SK-N-SH (cell line): ENCODE results near the gene XPR1. TPM values are rescaled to one million over a fixed set of nuclear protein-coding genes. Genes with fewer than 3 reads are reported as not detected.

Experiments
- CTCF ChIA-PET: fragments of 300-600, 350-600 bp; formaldehyde crosslinking; extraction: SDS; loops from one replicate; lab custom pipeline; 2021; lab: Yijun Ruan, JAX
- POLR2A ChIA-PET: fragments of 350-600 bp; sonication (Branson Sonifier 250); formaldehyde crosslinking; extraction: SDS; loops from one replicate; lab custom pipeline; 2020; ENCODE audit warnings: antibody characterized with exemption, inconsistent platforms; lab: Yijun Ruan, JAX
- DNase-seq: peaks from one replicate; pipeline ENCODE4 v3.0.0; 2012
- H2AFZ ChIP-seq: fragments of 200-600 bp; sonication (generic); 2 replicates; pipeline ENCODE4 v1.8.1; 2016; ENCODE audit warnings: antibody characterized with exemption, mild to moderate bottlenecking, low read depth
- H3F3A ChIP-seq: fragments of 200-600 bp; sonication (generic); replicated peaks from 2 replicates; pipeline ENCODE3; 2016; ENCODE audit warnings: antibody characterized with exemption, mild to moderate bottlenecking; ENCODE audit not compliant: insufficient read depth
- H3K27ac ChIP-seq, 2 experiments: fragments of 200-500 bp in 1 of 2; fragments of 200-600 bp in 1 of 2; sonication (Bioruptor generic) in 1 of 2; sonication (generic), shearing (Covaris generic) in 1 of 2; 2 replicates each; pipeline versions ENCODE4 v1.5.1 to v1.6.1; 2014 to 2016; ENCODE audit warnings: low read depth in 2 of 2, inconsistent platforms in 1 of 2, low read length in 1 of 2, mild to moderate bottlenecking in 1 of 2, mixed read lengths in 1 of 2
- H3K27me3 ChIP-seq: fragments of 200-600 bp; sonication (generic), shearing (Covaris generic); 2 replicates; pipeline ENCODE4 v1.6.1; 2016; ENCODE audit warnings: mixed run types; ENCODE audit not compliant: insufficient read depth
- H3K36me3 ChIP-seq, 2 experiments: fragments of 200-500 bp in 1 of 2; fragments of 200-600 bp in 1 of 2; sonication (Bioruptor generic) in 1 of 2; sonication (generic) in 1 of 2; replicated peaks in 1 of 2; 2 replicates each; pipeline versions ENCODE3 to v1.5.1; 2014 to 2016; ENCODE audit warnings: low read length in 1 of 2, mild to moderate bottlenecking in 1 of 2; ENCODE audit not compliant: insufficient read depth in 2 of 2, control insufficient read depth in 1 of 2
- H3K4me1 ChIP-seq, 2 experiments: fragments of 200-500 bp in 1 of 2; fragments of 200-600 bp in 1 of 2; sonication (Bioruptor generic) in 1 of 2; sonication (generic), shearing (Covaris generic) in 1 of 2; 2 replicates each; pipeline versions ENCODE4 v1.5.1 to v1.6.1; 2014 to 2016; ENCODE audit warnings: low read depth in 1 of 2, low read length in 1 of 2, mixed run types in 1 of 2; ENCODE audit not compliant: insufficient read depth in 2 of 2, control insufficient read depth in 1 of 2
- H3K4me2 ChIP-seq: fragments of 200-600 bp; sonication (generic), shearing (Covaris generic); 2 replicates; pipeline ENCODE4 v1.6.1; 2017; ENCODE audit warnings: mixed run types
- H3K4me3 ChIP-seq, 2 experiments: fragments of 200-500 bp in 1 of 2; fragments of 200-600 bp in 1 of 2; sonication (Bioruptor generic) in 1 of 2; sonication (generic), shearing (Covaris generic) in 1 of 2; 2 replicates each; pipeline versions ENCODE4 v1.5.1 to v1.8.1; 2014 to 2016; ENCODE audit warnings: low read depth in 2 of 2, inconsistent platforms in 1 of 2, low read length in 1 of 2, mild to moderate bottlenecking in 1 of 2, mixed read lengths in 1 of 2, moderate library complexity in 1 of 2
- H3K79me2 ChIP-seq: fragments of 200-600 bp; sonication (generic); 2 replicates; pipeline ENCODE4 v1.8.1; 2017; ENCODE audit warnings: mild to moderate bottlenecking; ENCODE audit not compliant: insufficient read depth
- H3K9ac ChIP-seq: fragments of 200-600 bp; sonication (generic); 2 replicates; pipeline ENCODE4 v1.6.1; 2017; ENCODE audit warnings: mixed run types
- H3K9me2 ChIP-seq: fragments of 200-600 bp; sonication (generic); 2 replicates; pipeline ENCODE4 v1.6.1; 2017; ENCODE audit warnings: mixed run types
- H3K9me3 ChIP-seq: fragments of 200-600 bp; sonication (generic); 2 replicates; pipeline ENCODE4 v1.6.1; 2017; ENCODE audit warnings: mixed run types, mild to moderate bottlenecking, moderate library complexity
- H4K20me1 ChIP-seq: fragments of 200-600 bp; sonication (generic); 2 replicates; pipeline ENCODE4 v1.6.1; 2017; ENCODE audit warnings: mild to moderate bottlenecking, mixed run types; ENCODE audit not compliant: insufficient read depth
- CTCF ChIP-seq: fragments of 200-600 bp; sonication (generic); IDR thresholded peaks from 2 replicates; pipeline ENCODE4 v1.6.1; 2017; ENCODE audit warnings: antibody characterized with exemption, mild to moderate bottlenecking, moderate library complexity
- ELF1 ChIP-seq: IDR thresholded peaks from 2 replicates; pipeline ENCODE4 v1.4.0; 2012
- EZH2phosphoT487 ChIP-seq: fragments of 200-600 bp; sonication (generic); IDR thresholded peaks from 2 replicates; pipeline ENCODE4 v1.6.1; 2017; ENCODE audit warnings: low read depth, mixed run types, mild to moderate bottlenecking, antibody characterized with exemption, moderate library complexity, borderline replicate concordance
- FOSL2 ChIP-seq: IDR thresholded peaks from 2 replicates; pipeline ENCODE4 v1.4.0; 2012; ENCODE audit warnings: low read depth, mild to moderate bottlenecking, moderate library complexity, borderline replicate concordance
- FOXJ3 ChIP-seq: sonication (generic); formaldehyde crosslinking; IDR thresholded peaks from 2 replicates; pipeline ENCODE4 v1.5.1; 2020; ENCODE audit warnings: mild to moderate bottlenecking, missing genetic modification reagents
- GABPA ChIP-seq: IDR thresholded peaks from 2 replicates; pipeline ENCODE4 v1.4.0; 2012; ENCODE audit warnings: low read depth, mild to moderate bottlenecking
- IRF3 ChIP-seq: fragments of 150-350 bp; IDR thresholded peaks from 2 replicates; pipeline ENCODE4 v1.6.1; 2016; ENCODE audit warnings: mild to moderate bottlenecking, low read depth, low read length
- JUND ChIP-seq: IDR thresholded peaks from 2 replicates; pipeline ENCODE4 v1.4.0; 2012
- MAX ChIP-seq: IDR thresholded peaks from 2 replicates; pipeline ENCODE4 v1.4.0; 2012; ENCODE audit warnings: low read depth
- MEF2A ChIP-seq: IDR thresholded peaks from 2 replicates; pipeline ENCODE4 v1.4.0; 2012; ENCODE audit warnings: low read depth, borderline replicate concordance
- NFIC ChIP-seq: IDR thresholded peaks from 2 replicates; pipeline ENCODE4 v1.4.0; 2012; ENCODE audit warnings: borderline replicate concordance
- NRF1 ChIP-seq: IDR thresholded peaks from 2 replicates; pipeline ENCODE4 v1.6.1; 2012; ENCODE audit warnings: low read depth, mild to moderate bottlenecking, low read length
- RCOR1 ChIP-seq: fragments of 150-350 bp; IDR thresholded peaks from 2 replicates; pipeline ENCODE4 v1.6.1; 2017; ENCODE audit warnings: antibody characterized with exemption, low read length
- RFX5 ChIP-seq: IDR thresholded peaks from 2 replicates; pipeline ENCODE4 v1.6.1; 2012; ENCODE audit warnings: mild to moderate bottlenecking, improper control_type of control experiment, low read length
- RXRA ChIP-seq: IDR thresholded peaks from 2 replicates; pipeline ENCODE4 v1.4.0; 2012; ENCODE audit warnings: low read depth, mild to moderate bottlenecking, borderline replicate concordance
- SIN3A ChIP-seq: IDR thresholded peaks from 2 replicates; pipeline ENCODE4 v1.6.1; 2012; ENCODE audit warnings: low read depth, mild to moderate bottlenecking, low read length, moderate library complexity, borderline replicate concordance
- TCF12 ChIP-seq: IDR thresholded peaks from 2 replicates; pipeline ENCODE4 v1.4.0; 2012
- TEAD4 ChIP-seq: IDR thresholded peaks from 2 replicates; pipeline ENCODE4 v1.4.0; 2012; ENCODE audit warnings: mild to moderate bottlenecking, borderline replicate concordance; ENCODE audit not compliant: insufficient read depth
- USF2 ChIP-seq: fragments of 150-350 bp; IDR thresholded peaks from 2 replicates; pipeline ENCODE4 v1.6.1; 2017; ENCODE audit warnings: antibody characterized with exemption, low read length, low read depth, borderline replicate concordance
- YY1 ChIP-seq: IDR thresholded peaks from 2 replicates; pipeline ENCODE4 v1.4.0; 2012; ENCODE audit warnings: low read depth, mild to moderate bottlenecking
- WGBS: methylation state at CpG from one replicate; pipeline ENCODE4 v1.1.6; 2017; ENCODE audit warnings: low lambda C conversion rate; 5-methylcytosine and 5-hydroxymethylcytosine counted together
- polyA plus RNA-seq, 3 experiments: library from polyadenylated mRNA; depleted of rRNA; stranded (reverse); fragments of >200 nt; gene quantifications; 2 replicates each; pipeline ENCODE4 v1.2.3, GENCODE V29; 2012

The XPR1 gene
- polyA plus RNA-seq, 1 of the 3 experiments (the other 2 are of a cell fraction): 7.9 TPM

- H3K9ac ChIP-seq: no peak overlapping the region
- no peaks in the 10 kb centered on the region; a peak in 2 of 4 replicates for H3K4me1 ChIP-seq
- ChIA-PET CTCF (no interaction called here), POLR2A (no interaction called here)
- DNase-seq: no peak
- peaks cover 16% of the 10 kb centered on the region for H3F3A ChIP-seq
- H3K9me2 ChIP-seq: no peaks in the 10 kb centered on the region
- no peaks in the 10 kb centered on the region for H4K20me1 ChIP-seq
- H3K27ac ChIP-seq: no peak overlapping the region
- H3K27me3 ChIP-seq: no peaks in the 10 kb centered on the region
- H3K36me3 ChIP-seq: no peaks in the 10 kb centered on the region
- H3K4me3 ChIP-seq: no peak overlapping the region
- TF ChIP-seq MEF2A (no peak), TCF12 (no peak), TEAD4 (no peak), ELF1 (no peak), CTCF (no peak), YY1 (no peak), JUND (no peak), USF2 (no peak), RCOR1 (no peak), EZH2phosphoT487 (no peak), IRF3 (no peak), NFIC (no peak)
- TF ChIP-seq, all 33 proteins: peak for 0
- Histone ChIP-seq H3K9me3 (no peaks in the 10 kb centered on the region), H2AFZ (no peak overlapping the region), H3K4me2 (no peak overlapping the region), H3K79me2 (peaks cover 8% of the 10 kb centered on the region; the same call in 1 of the 2 replicates)
Observed at GRCh38 chr1:180769889-180770288, 138.1 kb downstream of the XPR1 start.

- no peak overlapping the region for H3K4me3 ChIP-seq
- peak overlapping the region in 1 of 2 experiments; percentile 42; a peak in 2 of 4 replicates for H3K27ac ChIP-seq
- no peaks in the 10 kb centered on the region for H3K27me3 ChIP-seq
- 91% methylated on average over 1 of the region's 1 CpG for WGBS
- ChIA-PET POLR2A (no interaction called here), CTCF (interaction anchor here (1.0 kb wide), 1 partner anchor 13 kb away, joined by 3 read pairs; no protein-coding TSS in a partner anchor)
- H3K4me2 ChIP-seq: no peak overlapping the region
- DNase-seq: no peak
- H2AFZ ChIP-seq: no peak overlapping the region
- H3F3A ChIP-seq: peaks cover 16% of the 10 kb centered on the region
- peaks cover 11% of the 10 kb centered on the region; the same call in 1 of the 2 replicates for H3K79me2 ChIP-seq
- no peaks in the 10 kb centered on the region for H3K36me3 ChIP-seq
- peaks cover 0 to 3% of the 10 kb centered on the region in 2 experiments; a peak in 3 of 4 replicates for H3K4me1 ChIP-seq
- H3K9me2 ChIP-seq: no peaks in the 10 kb centered on the region
- H3K9me3 ChIP-seq: no peaks in the 10 kb centered on the region
- no peaks in the 10 kb centered on the region for H4K20me1 ChIP-seq
- no peak overlapping the region for H3K9ac ChIP-seq
- TF ChIP-seq RXRA: no peak
- no peak for TF ChIP-seq EZH2phosphoT487
- no peak for TF ChIP-seq RFX5
- TF ChIP-seq MAX: no peak
- no peak for TF ChIP-seq NFIC
- TF ChIP-seq TCF12: peak; percentile 10; the same call in 1 of the 2 replicates
- no peak for TF ChIP-seq SIN3A
- TF ChIP-seq ELF1: no peak
- TF ChIP-seq TEAD4: 0 out of 2 replicates have a peak, but pooled peaks have one; percentile 20
- no peak for TF ChIP-seq FOXJ3 (CRISPR knock-in tag)
- TF ChIP-seq USF2: no peak
- TF ChIP-seq GABPA: no peak
- peak; percentile 68; the same call in 1 of the 2 replicates for TF ChIP-seq FOSL2
- TF ChIP-seq JUND: peak; percentile 49; the same call in 1 of the 2 replicates
- no peak for TF ChIP-seq NRF1
Observed at GRCh38 chr1:180773210-180773865, 141.5 kb downstream of the XPR1 start.
